ENCODE measurements around the gene TMEM203. TPM values are rescaled to one million over a fixed set of nuclear protein-coding genes. Genes with fewer than 3 reads are reported as not detected.

TMEM203 gene
- total and polyA plus RNA-seq, 2 of the 13 experiments (the other 11 are each of a cell fraction or from before 2014, with no cell fraction given) = 23.4 to 36.7 TPM

- TF ChIP-seq AGO1 (IDR thresholded peaks at IDR 0.05; ENCODE audit: low read depth, low read length, poor library complexity, severe bottlenecking) = peak; percentile 92
- TF ChIP-seq FOXO1 (CRISPR knock-in tag; IDR thresholded peaks at IDR 0.05) = peak; percentile 14; the same call in 1 of the 2 replicates
- TF ChIP-seq ATF2 (CRISPR knock-in tag; IDR thresholded peaks at IDR 0.05) = no peak; the same call in 1 of the 2 replicates
- peak; percentile 67 for TF ChIP-seq ZMYM4 (CRISPR knock-in tag; IDR thresholded peaks at IDR 0.05)
- TF ChIP-seq BORCS8-MEF2B (CRISPR knock-in tag; IDR thresholded peaks at IDR 0.05) = 0 out of 2 replicates have a peak, but pooled peaks have one; percentile 20
- peak; percentile 24; the same call in 1 of the 2 replicates for TF ChIP-seq SOX13 (IDR thresholded peaks at IDR 0.05)
- TF ChIP-seq SOX13 (CRISPR knock-in tag; conservative IDR thresholded peaks at IDR 0.05 in 1 of 2, IDR thresholded peaks at IDR 0.05 in 1 of 2) = peak in 1 of 2 experiments; percentile 49; a peak in 2 of 4 replicates
- TF ChIP-seq GLI4 (CRISPR knock-in tag; IDR thresholded peaks at IDR 0.05; ENCODE audit: borderline replicate concordance) = peak; percentile 73; the same call in 1 of the 2 replicates
- peak; percentile 28; the same call in 1 of the 2 replicates for TF ChIP-seq ZNF317 (CRISPR knock-in tag; IDR thresholded peaks at IDR 0.05)
- peak; percentile 75; the same call in 1 of the 2 replicates for TF ChIP-seq ZNF331 (CRISPR knock-in tag; IDR thresholded peaks at IDR 0.05)
- no peak for TF ChIP-seq HOXA7 (CRISPR knock-in tag; IDR thresholded peaks at IDR 0.05)
- no peak; the same call in 1 of the 2 replicates for TF ChIP-seq SIN3A (IDR thresholded peaks at IDR 0.05; ENCODE audit: borderline replicate concordance, low read depth, low read length)
- peak; percentile 30; the same call in 1 of the 2 replicates for TF ChIP-seq KMT2A (CRISPR knock-in tag; IDR thresholded peaks at IDR 0.05)
- TF ChIP-seq SETDB1 (CRISPR knock-in tag; IDR thresholded peaks at IDR 0.05; ENCODE audit: borderline replicate concordance) = no peak
- peak; percentile 36; the same call in 1 of the 2 replicates for TF ChIP-seq ZMYM3 (CRISPR knock-in tag; IDR thresholded peaks at IDR 0.05)
- no peak; the same call in 1 of the 2 replicates for TF ChIP-seq ZNF224 (CRISPR knock-in tag; IDR thresholded peaks at IDR 0.05)
- peak; percentile 55; the same call in 1 of the 2 replicates for TF ChIP-seq YEATS2 (CRISPR knock-in tag; IDR thresholded peaks at IDR 0.05; ENCODE audit: borderline replicate concordance)
- TF ChIP-seq NCOR1 (IDR thresholded peaks at IDR 0.05; ENCODE audit: borderline replicate concordance, low read length) = peak; percentile 23; the same call in 1 of the 2 replicates
- TF ChIP-seq ZNF512B (CRISPR knock-in tag; IDR thresholded peaks at IDR 0.05; ENCODE audit: borderline replicate concordance) = 0 out of 2 replicates have a peak, but pooled peaks have one; percentile 50
- TF ChIP-seq HOXA9 (CRISPR knock-in tag; IDR thresholded peaks at IDR 0.05; ENCODE audit: borderline replicate concordance) = no peak
- no peak for TF ChIP-seq ZNF3 (CRISPR knock-in tag; IDR thresholded peaks at IDR 0.05)
- peak; percentile 59; the same call in 1 of the 2 replicates for TF ChIP-seq ZSCAN9 (CRISPR knock-in tag; IDR thresholded peaks at IDR 0.05; ENCODE audit: borderline replicate concordance)
- TF ChIP-seq, protein P1, sequence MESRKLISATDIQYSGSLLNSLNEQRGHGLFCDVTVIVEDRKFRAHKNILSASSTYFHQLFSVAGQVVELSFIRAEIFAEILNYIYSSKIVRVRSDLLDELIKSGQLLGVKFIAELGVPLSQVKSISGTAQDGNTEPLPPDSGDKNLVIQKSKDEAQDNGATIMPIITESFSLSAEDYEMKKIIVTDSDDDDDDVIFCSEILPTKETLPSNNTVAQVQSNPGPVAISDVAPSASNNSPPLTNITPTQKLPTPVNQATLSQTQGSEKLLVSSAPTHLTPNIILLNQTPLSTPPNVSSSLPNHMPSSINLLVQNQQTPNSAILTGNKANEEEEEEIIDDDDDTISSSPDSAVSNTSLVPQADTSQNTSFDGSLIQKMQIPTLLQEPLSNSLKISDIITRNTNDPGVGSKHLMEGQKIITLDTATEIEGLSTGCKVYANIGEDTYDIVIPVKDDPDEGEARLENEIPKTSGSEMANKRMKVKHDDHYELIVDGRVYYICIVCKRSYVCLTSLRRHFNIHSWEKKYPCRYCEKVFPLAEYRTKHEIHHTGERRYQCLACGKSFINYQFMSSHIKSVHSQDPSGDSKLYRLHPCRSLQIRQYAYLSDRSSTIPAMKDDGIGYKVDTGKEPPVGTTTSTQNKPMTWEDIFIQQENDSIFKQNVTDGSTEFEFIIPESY (CRISPR knock-in tag; IDR thresholded peaks at IDR 0.05) = peak; percentile 95
- TF ChIP-seq CBX5 (CRISPR knock-in tag; IDR thresholded peaks at IDR 0.05; ENCODE audit: borderline replicate concordance) = peak; percentile 29; the same call in 1 of the 2 replicates
These were observed 30.9 kb upstream of the TMEM203 start (continued) for GRCh38 chr9:137236238-137236935.
